OCI-M1 (cell line): Measurements from ENCODE around the gene ABTB1.
A peak's percentile ranks its signal among the peaks of the same experiment; 100 is the strongest.
"Not testable (repeated sequence)": the region's sequence is repeated elsewhere in the genome, so short reads cannot be mapped to it uniquely, and the experiment has no call there.

ENCODE experiments used
- DNase-seq: peaks from one replicate; lab custom pipeline; 2025; lab: John Stamatoyannopoulos, UW

ABTB1 gene

DNA sequence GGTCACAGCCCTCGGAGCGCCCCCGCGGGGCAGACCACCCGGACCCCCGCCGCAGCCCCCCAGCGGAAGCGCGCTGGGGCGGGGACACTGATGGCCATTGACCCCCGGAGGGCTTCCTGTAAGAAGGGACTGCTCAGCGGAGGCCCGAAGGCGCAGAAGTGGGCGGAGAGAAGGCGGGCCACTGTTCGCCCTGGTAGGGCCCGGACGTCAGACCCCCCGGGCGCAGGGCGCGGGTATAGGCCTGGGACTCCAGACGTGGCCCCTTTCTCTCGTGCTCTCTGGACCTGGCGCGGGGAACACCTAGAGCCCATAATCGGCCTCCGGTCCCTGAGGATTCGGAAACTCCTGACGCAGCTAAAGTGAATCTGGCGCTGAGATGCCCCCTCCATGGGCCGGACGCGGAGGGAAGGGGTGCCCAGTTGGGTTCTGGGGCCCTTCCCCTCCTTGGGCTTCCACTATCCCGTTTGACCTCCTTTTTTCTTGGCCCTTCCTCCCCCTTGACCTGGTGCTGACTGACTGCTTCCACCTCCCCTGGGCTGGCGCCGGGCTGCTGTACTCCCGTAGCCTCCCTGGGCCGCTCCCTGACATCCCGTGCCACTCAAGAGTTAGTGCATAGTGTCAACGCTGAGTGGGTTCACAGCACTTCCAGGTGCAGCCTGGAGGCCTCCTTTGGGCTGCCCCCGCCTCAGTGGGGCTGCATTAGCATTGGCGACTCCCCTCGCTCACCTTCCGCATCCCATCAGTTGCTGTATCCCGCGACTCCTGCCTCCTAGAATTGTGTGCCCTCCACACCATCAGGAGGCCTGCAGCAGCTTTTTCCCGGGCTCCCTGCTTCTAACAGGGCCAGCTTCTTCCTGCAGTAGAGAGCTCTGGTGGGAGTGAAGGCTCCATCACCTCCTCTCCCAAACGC is 694 bp downstream of the ABTB1 start:
- DNase-seq: peak; percentile 27

DNA sequence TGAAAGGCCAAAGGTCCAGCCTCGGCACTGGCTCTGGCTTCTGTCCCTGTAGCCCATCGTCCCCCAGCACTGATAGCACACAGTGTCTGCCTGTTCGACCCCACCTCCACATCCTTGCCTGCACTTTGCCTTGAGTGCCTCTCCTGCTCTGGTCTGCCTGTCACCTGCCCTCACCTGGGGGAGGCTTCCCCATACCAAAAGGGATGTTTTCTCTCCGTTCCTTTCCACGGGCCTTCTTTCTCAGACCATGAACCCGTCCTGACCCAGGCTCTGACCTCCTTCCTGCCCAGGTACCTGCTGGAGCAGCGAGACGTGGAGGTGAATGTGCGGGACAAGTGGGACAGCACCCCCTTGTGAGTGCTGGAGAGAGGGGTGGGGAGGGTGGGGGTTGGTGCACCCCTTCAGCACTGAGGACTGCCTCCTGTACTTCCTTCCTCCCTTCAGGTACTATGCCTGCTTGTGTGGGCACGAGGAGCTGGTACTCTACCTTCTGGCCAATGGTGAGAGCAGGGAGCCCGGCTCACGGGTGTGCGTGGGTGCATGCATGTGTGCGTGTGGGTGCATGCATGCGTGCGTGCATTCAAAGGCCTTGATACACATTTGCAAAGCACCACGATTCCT is 1.5 kb downstream of the ABTB1 start:
- DNase-seq: no peak

DNA sequence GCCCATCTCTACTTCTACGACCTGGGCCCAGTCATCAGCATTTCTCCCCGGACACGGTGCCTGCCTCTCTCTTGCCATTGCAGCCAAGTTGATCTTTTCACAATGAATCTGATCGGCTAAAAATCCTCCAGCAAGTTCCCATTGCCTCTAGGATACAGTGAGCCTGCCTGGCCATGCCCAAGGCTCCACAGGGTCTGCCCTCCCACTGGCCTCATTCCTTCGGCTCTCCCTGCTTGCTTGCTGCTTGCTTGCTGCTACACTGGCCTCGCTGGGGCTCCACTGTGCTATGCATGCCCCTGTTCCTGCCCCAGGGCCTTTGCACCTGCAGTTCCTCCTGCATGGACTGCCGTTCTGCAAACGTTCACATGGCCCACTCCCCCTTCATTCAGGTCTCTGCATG is 2.0 kb downstream of the ABTB1 start:
- no peak for DNase-seq

DNA sequence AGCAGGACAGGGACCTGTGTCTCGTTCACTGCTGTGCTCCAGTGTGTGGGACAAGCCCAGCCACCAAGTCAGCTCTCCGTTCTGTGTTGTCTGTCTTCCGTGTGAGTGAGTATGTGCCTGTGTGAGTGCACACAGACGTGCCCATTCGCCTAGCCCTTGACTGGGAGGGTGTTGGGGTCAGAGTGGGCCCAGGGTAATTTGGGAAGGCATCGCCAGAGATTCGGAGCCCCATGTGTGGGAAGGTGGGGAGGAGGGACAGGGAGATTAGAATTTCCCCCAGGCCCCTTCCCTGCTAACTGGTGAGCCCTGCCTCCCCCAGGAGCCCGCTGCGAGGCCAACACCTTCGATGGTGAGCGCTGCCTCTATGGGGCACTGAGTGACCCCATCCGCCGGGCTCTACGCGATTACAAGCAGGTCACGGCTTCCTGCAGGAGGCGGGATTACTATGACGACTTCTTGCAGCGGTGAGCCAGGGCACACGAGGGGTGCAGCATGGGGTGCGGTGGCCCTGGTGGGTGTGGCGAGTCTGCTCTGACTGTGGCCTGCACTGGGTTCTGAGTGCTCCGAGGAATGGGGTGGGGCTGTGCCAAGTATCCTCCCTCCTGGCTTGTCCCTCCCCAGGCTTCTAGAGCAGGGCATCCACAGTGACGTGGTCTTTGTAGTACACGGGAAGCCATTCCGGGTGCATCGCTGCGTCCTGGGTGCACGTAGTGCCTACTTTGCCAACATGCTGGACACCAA is 3.1 kb downstream of the ABTB1 start:
- no peak for DNase-seq

DNA sequence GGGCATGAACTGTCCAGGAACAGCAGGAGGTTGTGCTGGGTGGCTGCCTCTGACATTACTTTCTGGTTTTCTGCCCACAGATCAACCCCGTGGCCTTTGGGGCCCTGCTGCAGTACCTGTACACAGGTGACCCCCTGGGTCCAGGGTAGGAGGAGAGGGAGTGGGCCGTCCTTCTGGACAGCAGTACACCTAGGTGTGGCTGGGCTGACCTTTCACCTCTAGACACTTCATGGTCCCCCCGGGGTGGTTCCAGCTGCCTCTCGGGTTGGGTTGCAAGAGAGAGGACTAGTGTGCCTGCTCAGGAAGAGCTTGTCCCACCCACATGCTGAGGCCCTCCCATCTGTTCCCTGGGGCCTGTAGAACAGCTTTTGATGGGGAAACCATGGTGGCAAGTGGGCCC is 3.7 kb downstream of the ABTB1 start:
- no peak for DNase-seq

DNA sequence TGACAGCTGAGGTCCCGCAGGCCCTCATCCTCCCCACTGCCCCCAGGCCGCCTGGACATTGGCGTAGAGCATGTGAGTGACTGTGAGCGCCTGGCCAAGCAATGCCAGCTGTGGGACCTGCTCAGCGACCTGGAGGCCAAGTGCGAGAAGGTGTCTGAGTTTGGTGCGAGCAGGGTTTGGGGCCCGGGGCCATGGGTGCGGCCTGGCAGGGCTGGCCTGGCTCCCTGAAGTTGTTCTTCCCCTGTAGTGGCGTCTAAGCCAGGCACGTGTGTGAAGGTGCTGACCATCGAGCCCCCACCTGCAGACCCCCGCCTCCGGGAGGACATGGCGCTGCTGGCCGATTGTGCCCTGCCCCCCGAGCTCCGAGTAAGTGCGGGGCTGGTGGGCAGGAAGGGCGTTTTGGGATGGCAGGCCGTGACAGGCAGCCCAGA is 4.2 kb downstream of the ABTB1 start:
- DNase-seq: no peak

DNA sequence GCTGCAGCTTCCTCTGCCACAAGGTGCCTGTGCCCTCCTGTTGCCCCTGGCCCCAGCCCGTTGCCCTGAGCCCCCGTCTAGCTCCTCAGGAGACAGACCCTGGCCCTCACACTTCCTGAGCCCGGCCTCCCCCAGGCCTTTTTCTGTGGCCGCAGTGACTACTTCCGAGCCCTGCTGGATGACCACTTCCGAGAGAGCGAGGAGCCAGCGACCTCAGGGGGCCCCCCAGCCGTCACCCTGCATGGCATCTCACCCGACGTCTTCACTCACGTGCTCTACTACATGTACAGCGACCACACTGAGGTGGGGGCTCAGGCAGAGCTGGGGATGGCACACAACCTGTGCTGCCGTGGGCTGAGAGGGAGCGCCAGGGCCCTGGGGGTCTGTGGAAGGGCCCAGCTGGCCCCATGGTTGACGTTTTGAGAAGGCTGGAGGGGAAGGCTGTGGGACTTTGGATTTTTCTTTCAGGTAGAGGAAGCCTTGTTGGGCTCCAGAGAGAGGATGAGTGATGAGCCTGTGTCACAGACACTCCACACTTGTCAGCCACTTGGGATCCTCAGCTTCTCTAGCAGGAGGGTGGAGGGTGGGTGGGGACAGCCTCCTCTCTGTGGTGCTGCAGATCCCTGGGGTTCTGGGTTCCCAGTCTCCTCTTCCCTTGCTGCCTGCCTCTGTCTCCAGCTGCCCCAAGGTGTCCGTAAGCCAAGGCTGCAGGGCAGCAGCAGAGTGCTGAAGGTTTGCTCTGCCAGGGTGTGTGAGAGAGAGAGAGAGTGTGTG is 5.0 kb downstream of the ABTB1 start:
- no peak for DNase-seq

DNA sequence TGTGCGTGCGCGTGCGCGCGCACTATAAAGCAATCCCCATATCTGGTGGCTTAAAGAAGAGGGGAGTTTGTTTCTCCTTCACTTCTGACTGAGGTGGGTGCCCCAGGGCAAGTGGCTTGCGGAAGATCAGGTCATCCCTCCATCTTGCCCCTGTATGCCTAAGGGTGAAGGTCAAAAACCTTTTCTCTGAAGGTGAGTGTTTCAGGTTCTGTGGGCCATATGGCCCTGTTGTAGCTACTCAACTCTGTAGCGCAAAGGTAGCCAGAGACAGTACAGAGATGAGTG is 5.5 kb downstream of the ABTB1 start:
- no peak for DNase-seq

DNA sequence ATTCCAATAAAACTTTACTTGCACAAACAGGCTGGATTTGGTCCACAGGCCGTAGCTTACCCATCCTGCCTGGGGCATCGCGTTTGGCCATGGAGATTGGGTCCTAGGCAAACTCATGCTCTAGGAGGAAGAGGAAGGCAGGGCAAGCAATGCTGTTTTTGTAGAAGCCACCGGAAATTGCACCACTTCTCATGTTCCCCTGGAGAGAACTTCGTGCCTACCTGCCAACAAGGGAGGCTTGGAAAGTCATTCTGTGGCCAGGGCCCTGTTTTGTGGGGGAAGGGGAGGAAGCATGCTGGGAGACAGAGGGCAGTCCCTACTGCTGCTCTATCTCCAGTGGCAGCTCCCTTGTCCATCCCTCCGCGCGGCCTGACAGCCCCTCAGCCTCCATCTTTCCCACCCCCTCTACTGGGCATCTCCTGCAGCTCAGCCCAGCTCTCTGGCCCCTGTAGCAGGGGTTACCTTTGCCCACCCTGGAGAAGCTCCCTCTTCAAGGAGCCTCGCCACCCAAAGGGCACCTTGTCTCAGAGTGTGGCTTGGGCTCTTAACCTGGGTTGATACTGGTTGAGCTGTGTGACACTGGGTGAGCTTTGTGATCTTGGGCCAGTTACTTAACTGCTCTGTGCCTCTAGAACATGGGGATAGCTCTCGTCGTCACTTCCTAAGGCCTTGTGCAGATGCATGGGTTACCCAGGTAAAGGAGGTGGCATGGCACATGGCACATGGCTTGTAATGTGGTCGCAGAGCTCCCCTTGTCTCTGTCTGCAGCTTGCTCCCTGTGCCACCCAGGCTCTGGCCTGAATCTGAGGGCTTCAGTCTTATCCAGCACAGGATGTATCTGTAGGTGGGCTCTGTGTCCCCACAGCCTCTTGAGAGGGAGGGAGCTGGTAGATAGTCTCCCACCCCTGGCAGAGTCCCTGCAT is 6.1 kb downstream of the ABTB1 start:
- no peak for DNase-seq

DNA sequence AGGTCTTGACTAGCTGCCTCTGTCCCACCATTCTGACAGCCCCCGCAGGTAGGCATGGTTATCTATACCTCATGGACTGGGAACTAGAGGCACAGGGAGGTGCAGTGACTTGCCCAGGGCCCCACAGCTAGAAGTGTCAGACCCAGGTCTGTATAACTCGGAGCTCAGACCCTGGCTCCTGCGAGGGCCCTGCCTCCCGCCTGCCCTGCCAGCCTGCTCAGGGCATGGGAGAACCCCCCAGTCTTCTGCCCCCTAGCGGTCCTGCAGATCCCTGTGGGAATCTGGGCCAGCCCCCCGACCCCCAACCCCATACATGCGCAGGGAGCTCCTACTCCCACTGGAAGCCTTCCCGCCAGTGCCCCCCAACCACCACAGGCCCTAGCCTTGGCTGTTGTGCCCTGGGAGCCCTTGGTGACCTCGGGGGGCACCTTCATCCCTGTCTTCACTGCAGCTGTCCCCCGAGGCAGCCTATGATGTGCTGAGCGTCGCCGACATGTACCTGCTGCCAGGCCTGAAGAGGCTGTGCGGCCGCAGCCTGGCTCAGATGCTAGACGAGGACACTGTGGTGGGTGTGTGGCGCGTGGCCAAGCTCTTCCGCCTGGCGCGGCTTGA is 6.9 kb downstream of the ABTB1 start:
- DNase-seq: no peak

DNA sequence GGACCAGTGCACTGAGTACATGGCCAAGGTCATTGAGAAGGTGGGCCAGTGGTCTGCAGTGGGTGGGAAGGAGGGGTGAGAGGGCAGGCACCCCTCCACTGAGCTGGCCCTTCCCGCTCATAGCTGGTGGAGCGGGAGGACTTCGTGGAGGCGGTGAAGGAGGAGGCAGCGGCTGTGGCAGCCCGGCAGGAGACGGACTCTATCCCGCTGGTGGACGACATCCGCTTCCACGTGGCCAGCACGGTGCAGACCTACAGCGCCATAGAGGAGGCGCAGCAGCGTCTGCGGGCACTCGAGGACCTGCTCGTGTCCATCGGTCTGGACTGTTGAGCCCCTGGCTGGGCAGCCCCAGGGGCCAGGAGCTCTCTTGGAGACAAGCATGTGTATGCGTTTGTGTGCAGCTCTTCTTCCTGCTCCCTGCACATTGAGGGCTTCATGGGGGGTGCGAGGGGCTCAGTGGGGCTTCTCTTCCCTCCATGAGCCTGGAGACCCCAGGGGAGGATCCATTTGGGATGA is 7.5 kb downstream of the ABTB1 start:
- DNase-seq: no peak

DNA sequence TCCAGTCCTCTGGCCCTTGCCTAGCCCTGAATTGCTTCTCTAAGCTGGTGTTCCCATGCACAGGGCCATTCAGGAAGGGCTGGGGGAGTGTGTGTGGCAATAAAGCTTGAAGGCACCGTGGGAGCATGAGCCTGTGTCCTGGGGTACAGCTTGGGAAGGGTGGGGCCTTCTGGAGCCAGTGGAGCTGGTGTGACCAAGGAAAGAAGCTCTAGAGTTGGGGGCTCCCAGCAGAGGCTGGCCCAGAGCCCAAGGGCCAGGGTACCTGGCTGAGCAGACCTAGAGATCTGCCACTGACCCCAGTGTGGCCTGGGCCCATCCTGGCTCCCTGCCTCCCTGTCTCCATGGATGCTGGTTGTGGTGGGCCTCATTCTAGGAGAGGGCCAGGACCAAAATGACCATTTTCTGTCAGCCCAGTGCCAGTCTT is 8.1 kb downstream of the ABTB1 start:
- DNase-seq: no peak

DNA sequence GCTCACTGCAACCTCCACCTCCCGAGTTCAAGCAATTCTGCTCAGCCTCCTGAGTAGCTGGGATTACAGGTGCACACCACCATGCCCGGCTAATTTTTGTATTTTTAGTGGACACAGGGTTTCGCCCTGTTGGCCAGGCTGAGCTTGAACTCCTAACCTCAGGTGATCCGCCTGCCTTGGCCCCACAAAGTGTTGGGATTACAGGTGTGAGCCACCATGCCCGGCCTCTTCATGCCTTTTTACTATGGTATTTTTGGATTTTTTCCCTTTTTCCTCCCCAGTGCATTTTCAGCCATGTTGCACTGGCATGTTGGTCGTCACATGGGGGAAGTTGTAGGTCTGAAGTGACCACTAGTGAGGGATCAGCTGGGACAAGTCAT is 9.4 kb downstream of the ABTB1 start:
- DNase-seq: not testable (repeated sequence)

DNA sequence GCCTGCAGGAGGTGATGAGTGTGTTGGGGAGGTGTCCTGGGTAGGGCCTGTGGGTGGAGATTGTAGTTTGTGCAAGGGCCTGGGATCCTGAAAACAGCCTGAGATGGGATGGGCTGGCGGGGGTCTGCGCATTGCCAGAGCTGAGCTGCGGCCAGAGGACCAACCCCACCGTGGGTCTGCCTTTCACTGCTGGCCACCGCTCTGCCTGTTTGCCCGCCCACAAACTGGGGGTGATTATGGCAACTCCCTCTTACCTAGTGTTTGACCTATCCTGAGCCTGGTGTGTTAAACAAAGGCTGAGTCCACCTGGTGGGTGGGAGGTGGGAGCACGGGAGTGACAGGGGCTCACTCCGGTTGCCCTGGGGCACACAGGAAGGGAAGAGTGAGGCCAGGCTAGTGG is 9.8 kb downstream of the ABTB1 start:
- DNase-seq: no peak

DNA sequence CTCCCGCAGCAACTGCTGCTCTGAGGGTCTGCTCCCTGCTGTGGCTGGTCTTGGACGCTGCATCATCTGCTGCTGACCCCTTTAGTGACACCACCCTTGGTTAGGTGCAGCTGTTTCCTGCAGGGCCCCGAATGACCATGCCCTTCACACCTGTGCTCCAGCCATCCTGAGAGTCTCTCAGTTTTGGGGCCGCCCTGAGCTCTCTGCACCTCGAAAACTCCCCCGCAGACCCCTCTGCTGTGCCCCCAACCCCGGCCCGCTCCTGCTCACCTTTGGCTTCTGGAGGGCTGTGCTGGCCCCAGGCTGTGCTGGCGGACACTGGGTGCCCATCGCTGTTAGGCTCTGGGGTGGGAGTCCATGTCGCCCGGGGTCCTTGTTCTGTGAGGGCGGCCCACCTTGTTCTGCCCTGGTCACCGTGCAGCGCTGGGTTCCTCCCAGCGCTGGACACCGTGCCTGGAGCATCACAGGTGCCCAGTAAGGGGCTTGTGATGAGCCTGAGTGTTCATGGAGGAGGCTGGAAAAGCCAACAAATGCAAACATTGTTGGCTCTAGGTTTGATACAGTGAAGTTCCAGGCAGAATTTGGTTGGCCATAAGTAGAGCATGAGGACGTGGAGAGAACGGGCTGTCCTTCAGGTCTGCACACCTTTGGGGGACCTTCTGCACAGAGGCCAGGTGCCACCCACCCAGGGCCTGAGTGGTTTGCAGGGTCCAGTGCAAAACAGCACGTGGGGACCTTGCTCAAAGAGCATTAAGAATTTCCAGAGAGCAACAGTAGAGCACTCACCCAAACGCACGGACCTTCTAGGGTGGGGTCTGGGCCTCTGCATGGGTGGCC is 12.3 kb downstream of the ABTB1 start:
- DNase-seq: no peak

DNA sequence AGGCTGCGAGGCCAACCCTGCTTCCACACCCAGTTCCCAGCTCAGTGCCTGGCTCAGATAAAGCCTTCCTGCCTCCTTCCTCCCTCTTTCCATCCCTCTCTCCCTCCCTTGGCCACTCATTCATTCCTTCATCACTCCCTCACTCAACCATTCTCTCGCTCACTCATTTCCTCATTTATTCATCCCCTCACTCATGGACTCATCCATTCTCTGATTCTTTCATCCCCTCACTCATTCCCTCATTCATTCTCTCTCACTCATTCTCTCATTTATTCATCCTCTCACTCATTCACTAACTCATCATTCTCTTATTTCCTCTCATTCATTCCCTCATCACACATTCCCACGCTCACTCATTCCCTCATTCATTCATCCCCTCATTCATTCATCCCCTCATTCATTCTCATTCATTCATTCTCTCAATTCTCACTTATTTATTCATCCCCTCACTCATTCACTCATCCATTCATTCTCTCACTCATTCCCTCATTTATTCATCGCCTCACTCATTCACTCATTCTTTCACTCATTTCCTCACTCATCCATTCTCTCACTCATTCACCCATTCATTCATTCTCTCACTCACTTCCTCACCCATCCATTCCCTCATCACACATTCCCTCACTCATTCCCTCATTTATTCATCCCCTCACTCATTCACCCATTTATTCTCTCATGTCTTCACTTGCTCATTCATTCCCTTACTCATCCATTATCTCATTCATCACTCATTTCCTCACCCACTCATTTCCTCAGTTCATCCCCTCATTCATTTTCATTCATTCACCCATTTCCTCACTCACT is 13.2 kb downstream of the ABTB1 start:
- DNase-seq: no peak

DNA sequence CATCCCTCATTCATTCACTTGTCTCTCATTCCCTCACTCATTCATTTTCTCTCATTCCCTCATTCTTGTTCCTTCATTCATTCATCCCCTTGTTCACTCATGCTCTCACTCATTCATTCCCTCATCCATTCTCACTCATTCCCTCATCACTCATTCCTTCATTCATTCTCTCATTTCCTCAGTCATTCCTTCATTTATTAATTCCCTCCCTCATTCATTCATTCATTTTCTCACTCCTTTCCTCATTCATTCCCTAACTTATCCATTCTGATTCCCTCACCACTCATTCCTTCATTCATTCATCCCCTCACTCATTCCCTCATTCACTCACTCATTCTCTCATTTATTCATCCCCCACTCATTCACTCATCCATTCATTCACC is 13.8 kb downstream of the ABTB1 start:
- DNase-seq: no peak

DNA sequence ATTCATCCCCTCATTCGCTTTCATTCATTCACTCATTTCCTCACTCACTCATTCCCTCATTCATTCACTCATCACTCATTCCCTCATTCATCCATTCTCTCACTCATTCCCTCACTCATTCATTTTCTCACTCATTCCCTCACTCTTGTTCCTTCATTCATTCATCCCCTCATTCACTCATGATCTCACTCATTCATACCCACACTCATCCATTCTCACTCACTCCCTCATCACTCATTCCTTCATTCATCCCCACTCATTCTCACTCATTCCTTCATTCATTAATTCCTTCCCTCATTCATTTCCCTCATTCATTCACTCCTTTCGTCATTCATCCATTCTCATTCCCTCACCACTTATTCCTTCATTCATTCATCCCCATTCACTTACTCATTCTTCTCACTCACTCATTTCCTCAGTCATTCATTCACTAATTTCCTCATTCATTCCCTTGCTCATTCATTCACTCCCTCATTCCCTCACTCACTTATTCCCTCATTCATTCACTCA is 14.5 kb downstream of the ABTB1 start:
- DNase-seq: no peak

DNA sequence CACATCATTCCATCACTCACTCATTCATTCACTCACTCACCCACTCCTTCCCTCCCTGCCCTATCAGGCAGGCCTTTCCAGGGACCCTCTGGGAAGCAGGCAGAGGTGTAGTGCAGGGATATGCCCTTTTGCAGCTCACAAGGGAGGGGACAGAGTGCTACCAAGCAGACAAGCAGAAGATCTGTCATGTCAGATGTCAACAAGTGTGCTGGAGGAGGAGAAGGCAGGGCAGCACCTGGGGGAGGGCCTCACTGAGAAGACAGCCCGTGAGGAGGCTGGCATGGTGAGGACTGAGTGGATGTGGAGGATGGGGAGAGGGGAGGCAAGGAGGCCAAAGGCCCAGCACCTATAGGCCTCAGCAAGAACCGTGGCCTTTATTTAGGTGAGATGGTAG is 15.3 kb downstream of the ABTB1 start:
- no peak for DNase-seq
